ENCODE results near the gene HFM1. TPM values are rescaled to one million over a fixed set of nuclear protein-coding genes. Genes with fewer than 3 reads are reported as not detected.

The HFM1 gene
- total RNA-seq, 1 experiment from 2014 or later: 0.39 TPM

DNA sequence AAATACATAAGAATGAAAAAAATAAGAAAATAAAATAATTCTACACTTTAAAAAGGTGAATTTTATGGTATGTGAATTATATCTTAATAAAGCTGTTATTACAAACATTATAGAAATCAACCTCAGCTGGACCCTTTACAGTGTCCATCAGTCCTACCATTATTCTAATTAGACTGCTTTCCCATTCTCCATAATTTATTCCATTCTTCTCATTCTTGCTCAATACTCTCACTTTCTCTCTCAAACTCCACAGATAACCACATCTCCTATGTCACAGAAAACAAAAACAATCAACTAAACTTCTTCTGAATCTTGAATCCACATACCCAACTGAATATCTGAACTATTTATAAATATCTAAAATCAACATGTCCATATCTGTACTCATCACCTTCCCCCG, 11.6 kb downstream of the HFM1 start:
- ChIA-PET CTCF (no interaction called here), POLR2A (no interaction called here)
- DNase-seq (ENCODE audit: low read depth, low spot score) (no peak), ATAC-seq (no peak)
- Histone ChIP-seq H3K27ac (ENCODE audit: low read length) (no peak overlapping the region), H3K9me3 (ENCODE audit: control insufficient read depth, insufficient read depth, low read depth, low read length) (no peaks in the 10 kb centered on the region), H3K4me1 (ENCODE audit: control insufficient read depth, insufficient read depth, low read length) (no peaks in the 10 kb centered on the region), H3K27me3 (ENCODE audit: control insufficient read depth, insufficient read depth, low read length) (no peaks in the 10 kb centered on the region; the same call in 1 of the 2 replicates), H3K36me3 (ENCODE audit: control insufficient read depth, insufficient read depth, low read length) (no peaks in the 10 kb centered on the region), H3K4me3 (ENCODE audit: low read depth in 2 of 2, low read length in 2 of 2) (no peak overlapping the region)
- no TSS peak for BruUV-seq (replicated peaks)
- in situ Hi-C loops (cut with HindIII; ENCODE audit: low pct_unique_long_range_greater_than_20kb, low sequenced_read_pairs) (no loop called here), intact Hi-C loops (cut with micrococcal nuclease; ENCODE audit: unreplicated experiment) (no loop called here)
- TF ChIP-seq TCF7L2 (IDR thresholded peaks at IDR 0.05; ENCODE audit: low read depth, low read length) (no peak), POLR2AphosphoS5 (IDR thresholded peaks at IDR 0.05; ENCODE audit: low read depth, low read length) (no peak), SIN3A (IDR thresholded peaks at IDR 0.05; ENCODE audit: borderline replicate concordance, insufficient read depth, low read depth, low read length) (no peak), REST (IDR thresholded peaks at IDR 0.05; ENCODE audit: insufficient read depth in 1 of 2, low read depth in 2 of 2, low read length in 1 of 2) (no peak)
- TF ChIP-seq, protein P1, sequence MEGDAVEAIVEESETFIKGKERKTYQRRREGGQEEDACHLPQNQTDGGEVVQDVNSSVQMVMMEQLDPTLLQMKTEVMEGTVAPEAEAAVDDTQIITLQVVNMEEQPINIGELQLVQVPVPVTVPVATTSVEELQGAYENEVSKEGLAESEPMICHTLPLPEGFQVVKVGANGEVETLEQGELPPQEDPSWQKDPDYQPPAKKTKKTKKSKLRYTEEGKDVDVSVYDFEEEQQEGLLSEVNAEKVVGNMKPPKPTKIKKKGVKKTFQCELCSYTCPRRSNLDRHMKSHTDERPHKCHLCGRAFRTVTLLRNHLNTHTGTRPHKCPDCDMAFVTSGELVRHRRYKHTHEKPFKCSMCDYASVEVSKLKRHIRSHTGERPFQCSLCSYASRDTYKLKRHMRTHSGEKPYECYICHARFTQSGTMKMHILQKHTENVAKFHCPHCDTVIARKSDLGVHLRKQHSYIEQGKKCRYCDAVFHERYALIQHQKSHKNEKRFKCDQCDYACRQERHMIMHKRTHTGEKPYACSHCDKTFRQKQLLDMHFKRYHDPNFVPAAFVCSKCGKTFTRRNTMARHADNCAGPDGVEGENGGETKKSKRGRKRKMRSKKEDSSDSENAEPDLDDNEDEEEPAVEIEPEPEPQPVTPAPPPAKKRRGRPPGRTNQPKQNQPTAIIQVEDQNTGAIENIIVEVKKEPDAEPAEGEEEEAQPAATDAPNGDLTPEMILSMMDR (IDR thresholded peaks at IDR 0.05): no peak

DNA sequence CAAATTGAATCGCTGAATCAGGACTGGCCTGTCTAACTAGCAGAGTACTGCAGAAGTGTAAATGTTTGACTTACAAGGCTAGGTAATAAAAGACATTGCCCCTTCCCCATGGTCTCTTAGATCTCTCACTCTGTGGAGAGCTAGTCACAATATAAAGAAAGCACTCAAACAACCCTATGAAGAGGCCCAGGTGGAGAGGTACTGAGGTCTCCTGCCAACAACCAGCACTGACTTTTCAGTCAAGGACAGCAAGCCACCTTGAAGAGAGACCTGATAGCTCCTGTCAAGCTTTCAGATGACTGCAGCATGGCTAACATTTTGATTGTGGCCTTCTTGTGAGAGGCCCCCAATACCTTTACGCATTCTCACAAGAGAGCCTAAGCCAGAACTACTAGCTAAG, 18.5 kb downstream of the HFM1 start:
- Histone ChIP-seq H3K36me3 (ENCODE audit: control insufficient read depth, insufficient read depth, low read length) (no peaks in the 10 kb centered on the region), H3K27ac (ENCODE audit: low read length) (no peak overlapping the region), H3K9me3 (ENCODE audit: control insufficient read depth, insufficient read depth, low read depth, low read length) (no peaks in the 10 kb centered on the region), H3K4me3 (ENCODE audit: low read depth in 2 of 2, low read length in 2 of 2) (no peak overlapping the region), H3K27me3 (ENCODE audit: control insufficient read depth, insufficient read depth, low read length) (no peaks in the 10 kb centered on the region), H3K4me1 (ENCODE audit: control insufficient read depth, insufficient read depth, low read length) (no peaks in the 10 kb centered on the region)
- DNase-seq (ENCODE audit: low read depth, low spot score) (no peak), ATAC-seq (no peak)
- ChIA-PET POLR2A (no interaction called here), CTCF (no interaction called here)
- in situ Hi-C loops (cut with HindIII; ENCODE audit: low pct_unique_long_range_greater_than_20kb, low sequenced_read_pairs) (no loop called here), intact Hi-C loops (cut with micrococcal nuclease; ENCODE audit: unreplicated experiment) (no loop called here)
- BruUV-seq (replicated peaks): no TSS peak
- no peak for TF ChIP-seq POLR2AphosphoS5 (IDR thresholded peaks at IDR 0.05; ENCODE audit: low read depth, low read length)
- TF ChIP-seq SIN3A (IDR thresholded peaks at IDR 0.05; ENCODE audit: borderline replicate concordance, insufficient read depth, low read depth, low read length): no peak
- TF ChIP-seq TCF7L2 (IDR thresholded peaks at IDR 0.05; ENCODE audit: low read depth, low read length): no peak
- TF ChIP-seq REST (IDR thresholded peaks at IDR 0.05; ENCODE audit: insufficient read depth in 1 of 2, low read depth in 2 of 2, low read length in 1 of 2): no peak
- TF ChIP-seq, protein P1 (IDR thresholded peaks at IDR 0.05): no peak
